Lower leg skin (tissue), 3 donors: ENCODE measurements around the gene SETX.

ENCODE experiments used
- CTCF ChIP-seq, 3 donors: fragments of 450-650 bp; IDR thresholded peaks; one replicate each; pipeline ENCODE4 v1.5.1; 2016; ENCODE audit warnings: antibody characterized with exemption in 3 of 3, mild to moderate bottlenecking in 3 of 3, moderate library complexity in 2 of 3
- POLR2A ChIP-seq, 2 donors: fragments of 450-650 bp; IDR thresholded peaks; one replicate each; pipeline ENCODE4 v1.6.1; 2016 to 2017; ENCODE audit warnings: antibody characterized with exemption in 2 of 2, mild to moderate bottlenecking in 1 of 2, moderate library complexity in 1 of 2

- no peak for TF ChIP-seq POLR2A (IDR thresholded peaks at IDR 0.05)
- TF ChIP-seq CTCF (IDR thresholded peaks at IDR 0.05) = no peak
Observed at GRCh38 chr9:132283165-132283564, 71.6 kb downstream of the SETX start.
